Nasal cavity respiratory epithelium epithelial cell of viscerocranial mucosa (primary cell): ENCODE data around the gene ZMYM1. TPM values are rescaled to one million over a fixed set of nuclear protein-coding genes. Genes with fewer than 3 reads are reported as not detected.

Source experiments
- total RNA-seq: library from RNA; depleted of rRNA; stranded (reverse); fragments of >200 nt; gene quantifications from 2 replicates; pipeline ENCODE4 v1.2.3, GENCODE V29; 2014

Gene ZMYM1
- total RNA-seq, result 32.5 and 34.9 TPM in 2 replicates

GRCh38 chr1:35079003-35079930, at the start of gene ZMYM1:
ZMYM1 (plus strand) TSS chr1:35079385; CDS start chr1:35093988, 14,603 bp downstream.

Other genes starting within 250 kb of the ZMYM1 start
- 23.2 and 27.6 TPM in 2 replicates for gene SMIM12, start 219.6 kb upstream of the ZMYM1 start, total RNA-seq
- under 0.01 TPM in 1 of 2 replicates, not detected in the other for gene DLGAP3, start 149.7 kb upstream of the ZMYM1 start, total RNA-seq
- gene TMEM35B, start 94.0 kb upstream of the ZMYM1 start, total RNA-seq, result 4.1 and 12.9 TPM in 2 replicates
- gene ZMYM6, start 47.4 kb upstream of the ZMYM1 start, total RNA-seq, result 17.8 and 21.4 TPM in 2 replicates
- gene SFPQ, start 113.8 kb downstream of the ZMYM1 start, total RNA-seq, result 140 and 236 TPM in 2 replicates
- gene ZMYM4, start 189.3 kb downstream of the ZMYM1 start, total RNA-seq, result 24.6 and 38.4 TPM in 2 replicates